ENCODE results near the gene BHMT2. TPM values are rescaled to one million over a fixed set of nuclear protein-coding genes. Genes with fewer than 3 reads are reported as not detected.

The BHMT2 gene, protein sequence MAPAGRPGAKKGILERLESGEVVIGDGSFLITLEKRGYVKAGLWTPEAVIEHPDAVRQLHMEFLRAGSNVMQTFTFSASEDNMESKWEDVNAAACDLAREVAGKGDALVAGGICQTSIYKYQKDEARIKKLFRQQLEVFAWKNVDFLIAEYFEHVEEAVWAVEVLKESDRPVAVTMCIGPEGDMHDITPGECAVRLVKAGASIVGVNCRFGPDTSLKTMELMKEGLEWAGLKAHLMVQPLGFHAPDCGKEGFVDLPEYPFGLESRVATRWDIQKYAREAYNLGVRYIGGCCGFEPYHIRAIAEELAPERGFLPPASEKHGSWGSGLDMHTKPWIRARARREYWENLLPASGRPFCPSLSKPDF
- 0.20 TPM for total RNA-seq (2021; ENCODE audit: unreplicated experiment)
- polyA plus RNA-seq (2012) = 0.04 TPM in 1 of 2 replicates, not detected in the other
- not detected for Bru-seq, nascent RNA
- BruChase-seq, experiment 1, labeled RNA remaining after a 6-hour chase = not detected
- BruChase-seq, experiment 2, labeled RNA remaining after a 2-hour chase = percentile 4 among the genes with signal in this experiment
- long read RNA-seq = 0 reads

DNA sequence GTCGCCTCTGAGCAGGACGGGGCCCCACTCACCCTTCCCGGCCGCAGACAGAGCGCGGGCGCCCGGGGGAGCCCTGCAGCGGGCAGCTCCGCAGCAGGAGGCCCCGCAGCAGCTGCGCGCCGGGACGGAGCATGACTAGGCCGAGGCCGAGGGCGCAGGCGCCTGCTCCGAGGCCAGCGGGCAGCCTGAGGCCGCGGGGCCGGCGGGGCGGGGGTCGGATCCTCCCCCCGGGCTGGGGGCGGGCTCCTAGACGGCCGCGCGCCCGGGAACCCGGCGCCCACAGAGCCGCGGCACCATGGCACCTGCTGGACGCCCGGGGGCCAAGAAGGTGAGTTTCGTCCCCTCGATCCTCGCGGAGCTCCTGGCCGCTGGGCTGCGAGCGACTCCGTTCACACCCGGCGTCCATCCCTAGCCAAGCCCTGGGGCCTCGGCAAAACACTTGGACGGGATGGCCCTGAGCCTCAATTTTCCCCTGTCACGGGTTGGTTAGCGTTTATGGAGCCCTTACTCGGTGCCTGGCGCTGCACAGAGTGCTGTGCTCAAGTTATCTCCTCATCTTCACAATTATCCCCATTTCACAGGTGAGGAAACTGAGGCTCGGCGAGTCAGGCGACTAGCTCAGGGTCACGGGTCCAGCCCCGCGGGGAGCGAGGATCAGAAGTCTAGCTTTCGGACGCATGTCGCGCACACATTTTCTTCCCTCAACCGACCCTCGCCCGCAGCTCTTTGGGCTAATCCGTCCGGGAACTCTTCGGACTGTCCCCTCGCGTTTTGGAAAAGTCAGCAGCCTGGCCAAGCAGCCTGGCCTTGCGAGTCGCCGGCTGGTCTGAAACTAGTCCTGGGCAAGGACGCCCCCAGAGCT, at the start of gene BHMT2, which contains the start of gene DMGDH:
Gene BHMT2, plus strand, starts transcription at position 280 of the 862 bp plus-strand sequence. Its CDS starts 16 bp downstream, at position 296.
Gene DMGDH, minus strand, starts transcription at position 187 of the 862 bp plus-strand sequence. Its CDS starts 54 bp downstream, at position 133.
- intact Hi-C loops (cut with micrococcal nuclease) = no loop called here
- Histone ChIP-seq H3K27ac (ENCODE audit: low read depth, low read length) (no peak within 1 kb of the TSS), H3K9me2 (ENCODE audit: insufficient read depth) (no peaks in the 10 kb centered on the region), H3K9me3 (ENCODE audit: control insufficient read depth in 1 of 2, insufficient read depth in 1 of 2, low read depth in 1 of 2, low read length in 2 of 2) (peaks cover 0 to 3% of the 10 kb centered on the region in 2 experiments; a peak in 1 of 4 replicates), H3K4me1 (ENCODE audit: control insufficient read depth in 1 of 2, insufficient read depth in 2 of 2, low read length in 2 of 2) (peaks cover 0 to 4% of the 10 kb centered on the region in 2 experiments; a peak in 2 of 4 replicates), H3K36me3 (ENCODE audit: control insufficient read depth in 1 of 2, insufficient read depth in 2 of 2, low read length in 2 of 2) (no peaks in the 10 kb centered on the region), H3K79me2 (ENCODE audit: insufficient read depth, low read length) (no peaks in the 10 kb centered on the region), H2AFZ (ENCODE audit: low read depth, low read length, poor library complexity, severe bottlenecking) (no peak within 1 kb of the TSS), H3K4me2 (ENCODE audit: low read length) (no peak within 1 kb of the TSS), H3K9ac (ENCODE audit: low read length) (no peak within 1 kb of the TSS), H4K20me1 (ENCODE audit: insufficient read depth) (no peaks in the 10 kb centered on the region), H3K4me3 (replicated peaks in 1 of 2; ENCODE audit: low read depth in 1 of 2, low read length in 2 of 2) (no peak within 1 kb of the TSS), H3K27me3 (ENCODE audit: insufficient read depth, low read length) (no peaks in the 10 kb centered on the region)
- ChIA-PET POLR2A (no interaction called here), RAD21 (ENCODE audit: low non-redundant PET in 1 of 2, low total read pairs in 2 of 2, uncharacterized antibody in 2 of 2, unreplicated experiment in 2 of 2) (no interaction called here), CTCF (no interaction called here)
- ATAC-seq (no peak), DNase-seq (ENCODE audit: low read depth, low spot score) (no peak)
- no peak for TF ChIP-seq MAX (IDR thresholded peaks at IDR 0.05)
- TF ChIP-seq JUND (IDR thresholded peaks at IDR 0.05) = no peak
- TF ChIP-seq CEBPB (IDR thresholded peaks at IDR 0.05; ENCODE audit: low read depth) = no peak
- TF ChIP-seq SIN3A (IDR thresholded peaks at IDR 0.05; ENCODE audit: low read depth) = no peak
- no peak for TF ChIP-seq YY1 (IDR thresholded peaks at IDR 0.05; ENCODE audit: extremely low read depth, insufficient replicate concordance, low read depth, low read length)
- TF ChIP-seq ZNF274 (IDR thresholded peaks at IDR 0.05; ENCODE audit: low read depth, low read length) = no peak
- no peak for TF ChIP-seq REST (IDR thresholded peaks at IDR 0.05; ENCODE audit: low read depth)
- TF ChIP-seq EZH2phosphoT487 (IDR thresholded peaks at IDR 0.05; ENCODE audit: borderline replicate concordance) = no peak
- TF ChIP-seq ELF1 (IDR thresholded peaks at IDR 0.05; ENCODE audit: borderline replicate concordance, low read depth) = no peak
- no peak for TF ChIP-seq CBX3 (IDR thresholded peaks at IDR 0.05; ENCODE audit: low read depth)
- TF ChIP-seq POLR2A (IDR thresholded peaks at IDR 0.05; ENCODE audit: borderline replicate concordance, extremely low read depth, insufficient read depth, insufficient read length) = no peak
- TF ChIP-seq FOSL1 (IDR thresholded peaks at IDR 0.05; ENCODE audit: low read depth) = no peak
- TF ChIP-seq POLR2AphosphoS5 (IDR thresholded peaks at IDR 0.05; ENCODE audit: low read depth, low read length) = no peak
- BruUV-seq (replicated peaks) = no TSS peak
